HG03354 (cell line): ENCODE data around the gene SEZ6L.

Experiments
- ATAC-seq: cut with Tn5 transposase; IDR thresholded peaks from one replicate; pipeline ENCODE4 v1.9.1; 2021; ENCODE audit warnings: mild to moderate bottlenecking; ENCODE audit not compliant: unreplicated experiment, poor library complexity, severe bottlenecking

The SEZ6L gene

DNA sequence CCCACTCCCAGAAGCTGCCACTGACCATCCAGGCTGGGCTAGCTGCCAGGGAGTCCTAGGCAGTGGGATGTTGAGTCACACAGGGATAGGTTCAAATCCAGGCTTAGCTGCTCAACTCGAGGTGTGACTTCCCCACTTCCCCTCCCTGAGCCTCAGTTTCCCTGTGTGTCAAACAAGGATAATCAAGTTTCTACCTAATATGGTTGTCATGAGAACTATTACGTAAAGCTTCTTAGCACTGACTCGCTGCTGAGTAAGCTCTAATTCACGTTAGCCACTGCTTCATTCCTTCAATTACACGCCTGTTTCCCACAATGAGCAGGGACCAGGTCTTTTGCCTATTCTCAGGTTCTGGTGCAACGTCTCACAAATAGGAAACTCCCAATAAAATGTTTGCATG lies 67.7 kb downstream of the SEZ6L start:
- ATAC-seq: no peak

DNA sequence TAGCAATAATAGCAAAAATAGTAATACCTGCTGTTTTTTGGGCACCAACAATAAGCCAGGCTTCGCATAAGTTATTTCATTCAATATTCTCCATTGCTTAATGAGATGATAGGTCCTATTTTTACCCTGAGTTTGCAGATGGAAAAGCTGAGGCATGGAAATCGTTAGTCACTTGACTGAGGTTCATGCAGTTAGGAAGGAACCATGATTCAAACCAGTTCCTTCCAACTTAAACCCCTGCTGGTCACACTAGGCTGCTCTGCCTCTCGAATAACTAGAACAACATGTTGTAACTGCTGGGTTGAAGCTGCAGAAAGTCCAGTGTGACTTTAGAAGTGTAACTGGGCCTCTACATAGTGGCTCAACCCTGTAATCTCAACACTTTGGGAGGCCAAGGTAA lies 69.3 kb downstream of the SEZ6L start:
- no peak for ATAC-seq

GRCh38 chr22:26239581-26239980 lies 70.3 kb downstream of the SEZ6L start:
- no peak for ATAC-seq

DNA sequence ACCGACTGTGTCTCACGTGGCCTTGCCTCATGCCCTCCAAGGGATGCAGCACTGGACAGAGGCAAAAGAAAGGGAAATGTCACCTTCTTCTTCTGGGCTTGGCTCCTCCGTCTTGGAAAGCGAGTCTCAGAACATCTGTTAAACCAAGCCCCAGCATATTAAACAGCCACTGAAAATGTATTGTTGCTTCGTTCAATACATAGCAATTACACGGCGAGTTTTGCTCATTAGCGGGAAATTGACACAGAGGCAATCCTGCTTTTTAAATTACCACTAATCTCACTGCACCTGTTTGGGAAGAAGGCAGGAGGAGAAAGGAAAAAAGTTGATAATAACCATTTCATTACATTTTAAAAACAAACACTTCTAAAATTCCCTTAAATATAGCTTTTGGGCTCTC lies 72.1 kb downstream of the SEZ6L start:
- ATAC-seq: no peak

GRCh38 chr22:26245001-26245400 lies 75.7 kb downstream of the SEZ6L start:
- ATAC-seq: no peak

- ATAC-seq: no peak
Measured at GRCh38 chr22:26246552-26246951, 77.3 kb downstream of the SEZ6L start.

GRCh38 chr22:26251869-26252268 lies 82.6 kb downstream of the SEZ6L start:
- ATAC-seq: no peak

DNA sequence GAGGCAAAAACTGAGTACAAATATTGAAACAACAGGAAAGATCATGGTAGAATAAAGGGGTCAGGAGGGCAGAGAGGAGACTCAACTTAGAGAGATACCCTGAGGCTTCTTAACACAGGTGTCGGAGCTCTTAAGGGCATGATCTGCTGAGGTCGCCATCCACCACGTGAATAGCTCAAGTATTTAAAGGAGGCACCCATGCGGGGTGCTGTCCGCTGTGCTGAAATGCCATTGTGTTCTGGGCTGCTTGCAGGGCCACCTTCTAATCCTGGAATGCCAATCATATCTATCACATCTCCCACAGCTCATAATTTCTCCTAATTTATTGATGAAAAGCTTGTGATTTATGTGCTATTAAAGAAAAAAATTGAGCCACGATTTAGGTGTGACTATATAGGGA lies 90.2 kb downstream of the SEZ6L start:
- no peak for ATAC-seq

GRCh38 chr22:26264162-26264561 lies 94.9 kb downstream of the SEZ6L start:
- no peak for ATAC-seq

- ATAC-seq: no peak
Measured at GRCh38 chr22:26265281-26265680, 96.0 kb downstream of the SEZ6L start.

DNA sequence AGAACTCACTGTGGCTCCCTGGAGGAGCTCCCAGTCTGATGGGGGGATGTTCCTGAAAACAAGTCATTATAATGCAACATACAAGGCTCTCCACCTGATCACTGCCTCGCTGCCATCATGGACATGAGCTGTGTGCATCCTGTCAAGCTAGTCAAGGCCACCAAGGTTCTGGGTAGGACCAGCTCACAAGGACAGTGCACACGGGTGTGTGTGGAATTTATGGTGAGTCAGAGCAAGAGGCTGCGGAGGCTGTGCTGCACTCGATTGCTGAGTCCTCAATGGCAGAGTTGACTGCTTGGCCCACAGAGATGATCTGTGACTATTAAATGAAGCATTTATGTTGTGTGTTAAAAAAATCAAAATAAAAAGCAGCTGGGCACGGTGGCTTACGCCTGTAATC lies 96.6 kb downstream of the SEZ6L start:
- ATAC-seq: no peak

DNA sequence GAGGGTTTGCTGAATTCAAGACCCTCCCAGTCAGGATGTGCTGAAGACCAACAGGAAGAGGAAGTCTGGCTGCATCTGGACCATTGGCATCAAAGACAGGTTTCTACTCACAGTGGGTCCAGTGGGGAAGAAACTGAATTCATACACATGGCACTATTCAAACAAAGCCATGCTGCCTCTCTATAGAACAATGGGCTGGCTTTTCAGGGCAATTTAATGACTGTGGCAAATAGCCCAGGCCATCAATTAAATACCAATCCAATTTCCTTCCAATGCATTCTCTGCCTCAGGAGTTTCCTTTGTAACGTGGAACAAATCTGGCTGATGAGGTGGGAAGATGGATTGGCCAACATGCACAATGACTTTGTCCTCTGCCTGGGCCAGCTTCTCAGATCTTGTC lies 98.6 kb downstream of the SEZ6L start:
- no peak for ATAC-seq

DNA sequence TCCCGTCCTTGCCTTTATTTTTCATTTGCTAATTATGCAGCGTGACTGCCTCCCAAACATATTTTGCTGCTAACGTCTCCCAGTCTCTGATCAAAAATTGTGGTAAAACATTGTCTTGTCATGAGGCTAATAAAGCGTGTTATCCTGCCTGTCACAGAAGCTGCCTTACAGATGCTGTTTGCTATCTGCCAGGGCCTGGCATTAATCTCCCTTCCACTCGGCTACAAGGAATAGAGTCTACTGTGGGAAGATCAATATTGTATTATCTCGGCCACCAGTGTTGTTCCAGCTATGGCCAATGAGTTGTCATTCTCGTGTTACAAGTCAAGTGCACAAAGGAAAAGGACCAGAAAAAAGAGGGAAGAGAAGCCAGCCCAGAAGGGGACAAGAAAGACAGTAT lies 100.3 kb downstream of the SEZ6L start:
- no peak for ATAC-seq

DNA sequence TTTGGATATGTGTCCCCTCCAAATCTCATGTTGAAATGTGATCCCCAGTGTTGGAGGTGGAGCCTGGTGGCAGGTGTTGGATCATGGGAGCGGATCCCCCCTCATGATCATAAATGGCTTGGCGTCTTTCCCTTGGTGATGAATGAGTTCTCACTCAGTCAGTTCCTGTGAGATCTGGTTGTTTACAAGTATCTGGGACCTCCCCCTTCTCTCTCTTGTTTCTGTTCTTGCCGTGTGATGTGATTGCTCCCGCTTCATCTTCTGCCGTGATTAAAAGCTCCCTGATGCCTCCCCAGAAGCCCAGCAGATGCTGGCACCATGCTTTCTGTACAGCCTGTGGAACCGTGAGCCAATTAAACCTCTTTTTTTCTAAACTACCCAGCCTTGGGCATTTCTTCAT lies 102.2 kb downstream of the SEZ6L start:
- no peak for ATAC-seq

DNA sequence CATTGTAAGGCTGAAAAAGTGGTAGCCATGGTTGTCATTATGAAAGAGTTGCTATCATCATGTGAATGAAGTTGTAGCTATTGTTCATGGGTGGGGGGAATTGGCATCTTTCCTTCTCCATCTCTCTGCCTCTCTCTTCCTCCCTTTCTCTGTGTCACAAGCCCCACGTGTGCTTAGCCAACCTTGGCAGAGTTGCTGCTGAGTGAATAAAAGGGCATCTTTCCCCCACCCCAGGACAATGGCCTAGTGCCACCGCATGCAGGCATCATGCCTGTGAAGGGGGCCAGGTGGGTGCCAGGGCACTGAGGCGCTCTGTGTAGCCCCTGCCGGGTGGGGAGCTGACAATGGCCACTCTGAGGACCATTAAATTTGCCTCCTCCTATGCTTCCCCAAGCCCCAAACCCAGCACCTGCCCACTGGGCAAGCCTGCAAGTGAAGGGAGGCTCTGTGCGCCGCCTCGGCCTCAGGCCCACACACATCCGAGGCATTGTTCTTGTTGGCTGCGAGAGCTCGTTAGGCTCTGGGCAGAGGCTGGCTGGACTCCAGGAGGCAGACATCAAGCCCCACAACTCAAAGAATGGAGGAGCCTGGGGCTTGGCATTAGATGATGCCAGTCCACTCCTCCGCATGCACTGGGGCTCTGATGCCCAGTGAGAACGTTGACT lies 103.9 kb downstream of the SEZ6L start:
- no peak for ATAC-seq

DNA sequence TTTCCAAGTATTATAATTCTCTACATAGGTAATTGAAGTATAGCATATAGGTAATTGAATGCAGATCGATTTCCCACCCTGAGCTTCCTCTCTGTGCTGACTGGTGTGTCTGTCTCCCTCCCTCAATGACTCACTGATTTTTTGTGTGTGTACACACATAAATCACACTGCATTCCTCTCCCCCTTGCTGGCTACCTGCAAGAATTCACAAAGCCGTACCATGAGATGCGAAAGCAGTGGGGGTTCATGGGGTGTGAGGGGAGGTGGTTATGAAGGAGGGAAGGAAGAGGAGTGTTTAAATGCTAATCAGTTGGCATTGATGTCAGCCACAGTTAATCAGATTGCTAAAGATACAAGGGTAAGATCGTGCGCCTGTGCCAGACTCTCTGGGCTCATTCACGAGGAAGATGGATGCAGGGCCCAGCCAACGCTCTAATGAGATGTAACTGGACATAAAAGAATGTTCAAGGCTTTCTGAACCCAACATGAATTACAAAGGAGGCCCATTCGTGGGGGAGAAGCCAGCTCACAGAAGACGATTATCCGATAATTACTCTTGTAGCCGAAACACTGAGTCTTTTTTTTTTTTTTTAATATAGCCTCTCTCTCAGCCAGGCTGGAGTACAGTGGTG lies 107.4 kb downstream of the SEZ6L start:
- no peak for ATAC-seq

GRCh38 chr22:26281941-26282340 lies 112.7 kb downstream of the SEZ6L start:
- no peak for ATAC-seq

DNA sequence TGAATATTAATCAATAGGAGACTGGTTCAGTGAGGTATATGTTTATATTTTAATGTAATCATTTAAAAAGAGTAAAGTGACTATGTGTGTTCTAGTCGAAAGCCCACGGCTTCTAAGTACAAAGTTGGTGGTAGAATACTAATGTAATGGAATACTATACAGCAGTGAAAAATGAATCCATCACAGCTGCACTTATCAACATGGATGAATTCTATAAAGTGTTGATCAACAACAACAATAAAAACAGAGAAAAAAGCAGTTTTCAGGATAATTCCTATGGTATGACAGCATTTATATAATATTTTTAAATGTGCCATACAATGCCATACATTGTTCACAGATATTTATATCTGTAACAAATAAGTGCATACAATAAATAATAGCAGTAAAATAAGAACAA lies 114.1 kb downstream of the SEZ6L start:
- no peak for ATAC-seq

DNA sequence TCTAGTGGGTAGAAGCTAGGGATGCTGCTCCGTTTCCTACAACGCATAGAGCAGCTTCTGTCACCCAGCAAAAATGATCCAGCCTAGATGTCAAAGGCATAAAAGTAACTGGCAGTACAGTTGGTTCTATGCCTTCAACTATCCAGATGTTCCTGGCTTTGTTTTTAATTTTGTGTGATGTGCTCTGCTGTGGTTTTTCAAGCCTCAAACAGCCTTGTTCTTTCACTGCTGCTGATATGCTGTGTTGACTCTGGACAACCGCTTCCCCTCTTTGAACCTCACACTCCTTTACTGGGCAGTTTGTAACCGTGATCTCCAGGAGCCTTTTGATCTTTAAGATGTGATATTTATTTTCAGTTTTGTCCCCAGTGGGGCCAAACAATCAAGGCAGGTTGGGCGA lies 116.4 kb downstream of the SEZ6L start:
- no peak for ATAC-seq

GRCh38 chr22:26286091-26286820 lies 117.0 kb downstream of the SEZ6L start:
- no peak for ATAC-seq
